HG02970 (cell line): Measurements from ENCODE around the gene AP1S1.
A peak's percentile ranks its signal among the peaks of the same experiment; 100 is the strongest.
"Not testable (repeated sequence)": the region's sequence is repeated elsewhere in the genome, so short reads cannot be mapped to it uniquely, and the experiment has no call there.

Source experiments
- ATAC-seq: cut with Tn5 transposase; IDR thresholded peaks from one replicate; pipeline ENCODE4 v1.9.1; 2021; ENCODE audit warnings: mild to moderate bottlenecking, moderate library complexity, moderate number of reproducible peaks; ENCODE audit not compliant: unreplicated experiment, low FRiP score

Gene AP1S1

GRCh38 chr7:101153969-101154692 lies at the start of gene AP1S1:
Gene AP1S1, plus strand, starts transcription at chr7:101154476. Its CDS starts 39 bp downstream, at chr7:101154515.
- peak; percentile 78 for ATAC-seq

- no peak for ATAC-seq
Observed at GRCh38 chr7:101104799-101105198, 49.5 kb upstream of the AP1S1 start.

- not testable (repeated sequence) for ATAC-seq
Observed at GRCh38 chr7:101105248-101105647, 49.0 kb upstream of the AP1S1 start.

GRCh38 chr7:101106386-101106785 lies 47.9 kb upstream of the AP1S1 start:
- ATAC-seq: no peak

- no peak for ATAC-seq
Observed at GRCh38 chr7:101108330-101108857, 45.9 kb upstream of the AP1S1 start.

GRCh38 chr7:101108961-101109360 lies 45.3 kb upstream of the AP1S1 start:
- no peak for ATAC-seq

GRCh38 chr7:101109368-101109767 lies 44.9 kb upstream of the AP1S1 start:
- no peak for ATAC-seq

- no peak for ATAC-seq
Observed at GRCh38 chr7:101111261-101111660, 43.0 kb upstream of the AP1S1 start.

- ATAC-seq: no peak
Observed at GRCh38 chr7:101112233-101112632, 42.0 kb upstream of the AP1S1 start.

- ATAC-seq: not testable (repeated sequence)
Observed at GRCh38 chr7:101113140-101113539, 41.1 kb upstream of the AP1S1 start.

GRCh38 chr7:101113836-101114235 lies 40.4 kb upstream of the AP1S1 start:
- no peak for ATAC-seq

- no peak for ATAC-seq
Observed at GRCh38 chr7:101114492-101114891, 39.8 kb upstream of the AP1S1 start.

- ATAC-seq: no peak
Observed at GRCh38 chr7:101115215-101115614, 39.1 kb upstream of the AP1S1 start.

- no peak for ATAC-seq
Observed at GRCh38 chr7:101116898-101117297, 37.4 kb upstream of the AP1S1 start.

- no peak for ATAC-seq
Observed at GRCh38 chr7:101118856-101119255, 35.4 kb upstream of the AP1S1 start.

- ATAC-seq: no peak
Observed at GRCh38 chr7:101119876-101120275, 34.4 kb upstream of the AP1S1 start.

- ATAC-seq: no peak
Observed at GRCh38 chr7:101120315-101120714, 34.0 kb upstream of the AP1S1 start.

GRCh38 chr7:101121631-101121990 lies 32.7 kb upstream of the AP1S1 start:
- ATAC-seq: not testable (repeated sequence)

GRCh38 chr7:101121991-101122932 lies 32.0 kb upstream of the AP1S1 start:
- no peak for ATAC-seq

GRCh38 chr7:101122933-101123702 lies 31.2 kb upstream of the AP1S1 start:
- no peak for ATAC-seq

GRCh38 chr7:101123703-101124068 lies 30.6 kb upstream of the AP1S1 start:
- ATAC-seq: no peak
